ENCODE data around the gene S100Z.

DNA sequence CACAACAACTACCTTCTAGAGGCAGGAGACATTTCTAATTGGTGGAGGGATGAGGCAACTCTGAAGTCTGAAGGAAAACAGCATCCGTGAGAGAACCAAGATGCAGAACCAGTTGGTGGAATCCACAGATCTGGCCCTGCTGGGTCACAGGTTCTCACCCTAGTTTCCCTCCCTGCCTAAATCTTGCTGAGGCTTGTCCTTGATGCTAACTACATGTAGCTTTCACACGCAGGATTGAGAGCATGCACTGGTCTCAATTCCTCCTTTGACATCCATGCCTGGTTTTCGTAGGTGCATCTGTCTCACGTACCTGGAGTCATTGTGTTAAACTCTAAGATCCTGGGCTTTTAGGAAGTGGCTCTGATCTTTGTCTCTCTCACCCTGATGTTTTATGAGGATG lies 40.7 kb upstream of the S100Z start:
- TF ChIP-seq, protein P1, sequence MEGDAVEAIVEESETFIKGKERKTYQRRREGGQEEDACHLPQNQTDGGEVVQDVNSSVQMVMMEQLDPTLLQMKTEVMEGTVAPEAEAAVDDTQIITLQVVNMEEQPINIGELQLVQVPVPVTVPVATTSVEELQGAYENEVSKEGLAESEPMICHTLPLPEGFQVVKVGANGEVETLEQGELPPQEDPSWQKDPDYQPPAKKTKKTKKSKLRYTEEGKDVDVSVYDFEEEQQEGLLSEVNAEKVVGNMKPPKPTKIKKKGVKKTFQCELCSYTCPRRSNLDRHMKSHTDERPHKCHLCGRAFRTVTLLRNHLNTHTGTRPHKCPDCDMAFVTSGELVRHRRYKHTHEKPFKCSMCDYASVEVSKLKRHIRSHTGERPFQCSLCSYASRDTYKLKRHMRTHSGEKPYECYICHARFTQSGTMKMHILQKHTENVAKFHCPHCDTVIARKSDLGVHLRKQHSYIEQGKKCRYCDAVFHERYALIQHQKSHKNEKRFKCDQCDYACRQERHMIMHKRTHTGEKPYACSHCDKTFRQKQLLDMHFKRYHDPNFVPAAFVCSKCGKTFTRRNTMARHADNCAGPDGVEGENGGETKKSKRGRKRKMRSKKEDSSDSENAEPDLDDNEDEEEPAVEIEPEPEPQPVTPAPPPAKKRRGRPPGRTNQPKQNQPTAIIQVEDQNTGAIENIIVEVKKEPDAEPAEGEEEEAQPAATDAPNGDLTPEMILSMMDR (IDR thresholded peaks at IDR 0.05) = no peak
- TF ChIP-seq TCF7 (CRISPR knock-in tag; IDR thresholded peaks at IDR 0.05; ENCODE audit: low read depth) = no peak
- TF ChIP-seq, protein P2, sequence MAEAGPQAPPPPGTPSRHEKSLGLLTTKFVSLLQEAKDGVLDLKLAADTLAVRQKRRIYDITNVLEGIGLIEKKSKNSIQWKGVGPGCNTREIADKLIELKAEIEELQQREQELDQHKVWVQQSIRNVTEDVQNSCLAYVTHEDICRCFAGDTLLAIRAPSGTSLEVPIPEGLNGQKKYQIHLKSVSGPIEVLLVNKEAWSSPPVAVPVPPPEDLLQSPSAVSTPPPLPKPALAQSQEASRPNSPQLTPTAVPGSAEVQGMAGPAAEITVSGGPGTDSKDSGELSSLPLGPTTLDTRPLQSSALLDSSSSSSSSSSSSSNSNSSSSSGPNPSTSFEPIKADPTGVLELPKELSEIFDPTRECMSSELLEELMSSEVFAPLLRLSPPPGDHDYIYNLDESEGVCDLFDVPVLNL (CRISPR knock-in tag; IDR thresholded peaks at IDR 0.05; ENCODE audit: borderline replicate concordance, low read depth) = no peak
- no peak for TF ChIP-seq JUN (CRISPR knock-in tag; IDR thresholded peaks at IDR 0.05)
- TF ChIP-seq, protein P3, sequence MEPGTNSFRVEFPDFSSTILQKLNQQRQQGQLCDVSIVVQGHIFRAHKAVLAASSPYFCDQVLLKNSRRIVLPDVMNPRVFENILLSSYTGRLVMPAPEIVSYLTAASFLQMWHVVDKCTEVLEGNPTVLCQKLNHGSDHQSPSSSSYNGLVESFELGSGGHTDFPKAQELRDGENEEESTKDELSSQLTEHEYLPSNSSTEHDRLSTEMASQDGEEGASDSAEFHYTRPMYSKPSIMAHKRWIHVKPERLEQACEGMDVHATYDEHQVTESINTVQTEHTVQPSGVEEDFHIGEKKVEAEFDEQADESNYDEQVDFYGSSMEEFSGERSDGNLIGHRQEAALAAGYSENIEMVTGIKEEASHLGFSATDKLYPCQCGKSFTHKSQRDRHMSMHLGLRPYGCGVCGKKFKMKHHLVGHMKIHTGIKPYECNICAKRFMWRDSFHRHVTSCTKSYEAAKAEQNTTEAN (CRISPR knock-in tag; IDR thresholded peaks at IDR 0.05) = no peak
